Mammary epithelial cell (primary cell): Measurements from ENCODE around the gene UGT1A5.

Source experiments
- EZH2 ChIP-seq: IDR thresholded peaks from 2 replicates; pipeline ENCODE4 v1.6.1; 2012; ENCODE audit warnings: low read length, inconsistent platforms, borderline replicate concordance
- TF ChIP-seq, protein P1 (sequence below), 2 donors: IDR thresholded peaks in 1 of 2; conservative IDR thresholded peaks in 1 of 2; 2 replicates each; pipeline ENCODE4 v1.5.1; 2011 to 2012; ENCODE audit warnings: inconsistent platforms in 2 of 2, low read length in 2 of 2, mild to moderate bottlenecking in 2 of 2, control low read depth in 1 of 2, low read depth in 1 of 2; ENCODE audit not compliant: insufficient read depth in 1 of 2; ENCODE audit errors: extremely low read depth in 1 of 2

- TF ChIP-seq, protein P1, sequence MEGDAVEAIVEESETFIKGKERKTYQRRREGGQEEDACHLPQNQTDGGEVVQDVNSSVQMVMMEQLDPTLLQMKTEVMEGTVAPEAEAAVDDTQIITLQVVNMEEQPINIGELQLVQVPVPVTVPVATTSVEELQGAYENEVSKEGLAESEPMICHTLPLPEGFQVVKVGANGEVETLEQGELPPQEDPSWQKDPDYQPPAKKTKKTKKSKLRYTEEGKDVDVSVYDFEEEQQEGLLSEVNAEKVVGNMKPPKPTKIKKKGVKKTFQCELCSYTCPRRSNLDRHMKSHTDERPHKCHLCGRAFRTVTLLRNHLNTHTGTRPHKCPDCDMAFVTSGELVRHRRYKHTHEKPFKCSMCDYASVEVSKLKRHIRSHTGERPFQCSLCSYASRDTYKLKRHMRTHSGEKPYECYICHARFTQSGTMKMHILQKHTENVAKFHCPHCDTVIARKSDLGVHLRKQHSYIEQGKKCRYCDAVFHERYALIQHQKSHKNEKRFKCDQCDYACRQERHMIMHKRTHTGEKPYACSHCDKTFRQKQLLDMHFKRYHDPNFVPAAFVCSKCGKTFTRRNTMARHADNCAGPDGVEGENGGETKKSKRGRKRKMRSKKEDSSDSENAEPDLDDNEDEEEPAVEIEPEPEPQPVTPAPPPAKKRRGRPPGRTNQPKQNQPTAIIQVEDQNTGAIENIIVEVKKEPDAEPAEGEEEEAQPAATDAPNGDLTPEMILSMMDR (conservative IDR thresholded peaks at IDR 0.05 in 1 of 2, IDR thresholded peaks at IDR 0.05 in 1 of 2; ENCODE audit: extremely low read depth in 1 of 2, insufficient read depth in 1 of 2, low read depth in 1 of 2, low read length in 2 of 2): peak; percentile 12 to 21
- TF ChIP-seq EZH2: no peak
Measured at GRCh38 chr2:233807215-233807865, 94.6 kb downstream of the UGT1A5 start.
